ENCODE results near the gene IQGAP1. TPM values are rescaled to one million over a fixed set of nuclear protein-coding genes. Genes with fewer than 3 reads are reported as not detected.

IQGAP1 gene
- total RNA-seq, 1 experiment from 2014 or later = 113 TPM

DNA sequence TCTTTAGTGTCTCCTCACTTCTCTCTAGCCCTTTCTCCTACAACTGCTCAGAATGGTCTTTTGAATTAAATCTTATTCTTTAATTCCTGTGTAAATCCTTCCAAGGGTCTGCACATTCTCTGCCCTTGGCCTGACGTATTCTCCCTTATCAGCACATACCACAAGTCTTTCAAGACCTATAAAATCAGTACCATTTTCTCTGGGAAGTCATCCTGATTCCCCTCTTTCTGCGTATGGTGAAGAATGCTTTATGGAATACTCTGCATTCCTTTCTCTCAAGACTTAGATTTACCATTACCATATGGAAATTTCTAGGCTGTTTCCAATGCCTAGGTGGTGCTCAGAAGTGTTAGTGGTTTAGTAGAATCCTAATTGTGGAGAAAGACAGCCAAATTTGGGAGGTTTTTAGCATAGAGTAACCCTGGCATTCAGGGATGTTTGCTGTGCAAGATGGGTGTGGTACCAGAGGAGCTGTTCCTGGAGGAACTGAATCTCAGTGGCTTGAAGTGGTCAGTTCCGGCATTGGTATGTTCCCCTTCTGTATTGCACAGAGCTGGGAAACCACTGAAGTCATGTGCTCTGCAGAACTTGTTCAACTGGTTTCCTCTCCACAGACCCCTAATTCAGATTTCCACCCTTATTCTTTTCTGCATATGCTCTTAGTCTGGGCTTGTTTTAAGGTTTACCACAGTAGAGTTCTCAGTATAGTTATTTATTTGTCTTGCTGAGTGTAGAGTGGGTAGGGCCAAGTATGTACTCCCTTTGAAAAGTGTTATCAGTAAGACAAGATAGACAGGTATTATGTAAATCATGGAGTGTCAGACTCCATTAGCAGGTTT lies 24.5 kb downstream of the IQGAP1 start (continued):
- TF ChIP-seq, protein P1, sequence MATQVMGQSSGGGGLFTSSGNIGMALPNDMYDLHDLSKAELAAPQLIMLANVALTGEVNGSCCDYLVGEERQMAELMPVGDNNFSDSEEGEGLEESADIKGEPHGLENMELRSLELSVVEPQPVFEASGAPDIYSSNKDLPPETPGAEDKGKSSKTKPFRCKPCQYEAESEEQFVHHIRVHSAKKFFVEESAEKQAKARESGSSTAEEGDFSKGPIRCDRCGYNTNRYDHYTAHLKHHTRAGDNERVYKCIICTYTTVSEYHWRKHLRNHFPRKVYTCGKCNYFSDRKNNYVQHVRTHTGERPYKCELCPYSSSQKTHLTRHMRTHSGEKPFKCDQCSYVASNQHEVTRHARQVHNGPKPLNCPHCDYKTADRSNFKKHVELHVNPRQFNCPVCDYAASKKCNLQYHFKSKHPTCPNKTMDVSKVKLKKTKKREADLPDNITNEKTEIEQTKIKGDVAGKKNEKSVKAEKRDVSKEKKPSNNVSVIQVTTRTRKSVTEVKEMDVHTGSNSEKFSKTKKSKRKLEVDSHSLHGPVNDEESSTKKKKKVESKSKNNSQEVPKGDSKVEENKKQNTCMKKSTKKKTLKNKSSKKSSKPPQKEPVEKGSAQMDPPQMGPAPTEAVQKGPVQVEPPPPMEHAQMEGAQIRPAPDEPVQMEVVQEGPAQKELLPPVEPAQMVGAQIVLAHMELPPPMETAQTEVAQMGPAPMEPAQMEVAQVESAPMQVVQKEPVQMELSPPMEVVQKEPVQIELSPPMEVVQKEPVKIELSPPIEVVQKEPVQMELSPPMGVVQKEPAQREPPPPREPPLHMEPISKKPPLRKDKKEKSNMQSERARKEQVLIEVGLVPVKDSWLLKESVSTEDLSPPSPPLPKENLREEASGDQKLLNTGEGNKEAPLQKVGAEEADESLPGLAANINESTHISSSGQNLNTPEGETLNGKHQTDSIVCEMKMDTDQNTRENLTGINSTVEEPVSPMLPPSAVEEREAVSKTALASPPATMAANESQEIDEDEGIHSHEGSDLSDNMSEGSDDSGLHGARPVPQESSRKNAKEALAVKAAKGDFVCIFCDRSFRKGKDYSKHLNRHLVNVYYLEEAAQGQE (IDR thresholded peaks at IDR 0.05; ENCODE audit: low read depth) = no peak

DNA sequence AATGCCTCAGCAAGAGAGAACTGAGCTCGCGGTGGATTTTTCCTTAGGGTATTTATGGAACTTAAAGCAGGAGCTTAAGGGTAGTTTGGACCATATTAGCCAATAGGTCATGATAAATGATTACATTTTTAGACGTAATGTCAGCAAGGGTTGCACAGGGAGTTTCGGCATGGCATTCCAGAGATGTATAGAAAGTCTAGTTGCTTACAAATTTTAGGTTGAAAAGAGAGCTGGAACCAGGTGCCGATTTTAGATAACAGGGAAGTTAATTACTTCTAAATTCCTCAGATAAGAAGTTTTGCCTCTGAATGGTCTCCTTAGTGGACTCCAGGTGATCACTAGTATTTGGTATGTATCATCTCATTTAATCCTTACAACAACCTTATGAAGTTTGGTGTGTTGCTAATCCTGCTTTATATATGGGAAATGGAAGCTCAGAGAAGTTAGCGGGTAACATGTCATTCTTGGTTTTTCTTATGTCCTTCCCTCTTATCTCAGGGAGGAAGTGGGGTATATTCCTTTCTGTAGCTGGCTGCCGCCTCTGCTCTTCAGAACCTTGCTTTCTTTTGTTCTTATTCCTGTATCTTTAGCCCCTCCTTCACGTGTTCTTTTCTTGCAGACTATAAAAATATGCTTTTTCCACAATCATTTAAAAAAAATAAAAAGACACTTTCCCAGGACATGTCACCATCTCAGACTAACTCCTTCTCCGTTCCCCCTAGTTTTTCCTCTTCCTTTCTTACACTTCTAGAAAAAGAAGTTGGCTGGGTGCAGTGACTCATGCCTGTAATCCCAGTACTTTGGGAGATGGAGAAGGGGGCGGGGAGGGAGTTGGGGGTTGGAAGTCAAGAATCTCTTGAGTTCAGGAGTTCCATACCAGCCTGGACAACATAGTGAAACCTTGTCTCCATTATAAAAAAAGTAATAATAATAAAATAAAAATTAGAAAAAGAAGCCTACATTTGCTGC lies 25.7 kb downstream of the IQGAP1 start:
- RAD21 ChIA-PET (ENCODE audit: low non-redundant PET in 1 of 2, low total read pairs in 2 of 2, uncharacterized antibody in 2 of 2, unreplicated experiment in 2 of 2) = interaction anchor here in 1 of 2 experiments (1.1 kb wide), 1 partner anchor 26 kb away, joined by 4 read pairs; the partner anchor contains the start of gene IQGAP1
- peak overlapping the region; percentile 55 for H3K27ac ChIP-seq (ENCODE audit: low read depth, low read length)
- no peaks in the 10 kb centered on the region for H3K9me2 ChIP-seq (ENCODE audit: insufficient read depth)
- H3K4me1 ChIP-seq (ENCODE audit: control insufficient read depth in 1 of 2, insufficient read depth in 2 of 2, low read length in 2 of 2) = peaks cover 46 to 59% of the 10 kb centered on the region in 2 experiments
- intact Hi-C loops (cut with micrococcal nuclease) = no loop called here
- TF ChIP-seq JUND (IDR thresholded peaks at IDR 0.05) (peak; percentile 51; the same call in 1 of the 2 replicates), TCF7L2 (IDR thresholded peaks at IDR 0.05; ENCODE audit: borderline replicate concordance, extremely low read depth, insufficient read depth, insufficient read length) (no peak), SP1 (IDR thresholded peaks at IDR 0.05; ENCODE audit: low read depth) (peak; percentile 26; the same call in 1 of the 2 replicates), FOSL1 (IDR thresholded peaks at IDR 0.05; ENCODE audit: low read depth) (peak; percentile 48; the same call in 1 of the 2 replicates)
- ATAC-seq (peak; percentile 28), DNase-seq (ENCODE audit: low read depth, low spot score) (no peak)
- peak overlapping the region; percentile 3 to 19; a peak in 1 of 4 replicates for H3K4me3 ChIP-seq (replicated peaks in 1 of 2; ENCODE audit: low read depth in 1 of 2, low read length in 2 of 2)
- no peaks in the 10 kb centered on the region for H3K9me3 ChIP-seq (ENCODE audit: control insufficient read depth in 1 of 2, insufficient read depth in 1 of 2, low read depth in 1 of 2, low read length in 2 of 2)
- no peaks in the 10 kb centered on the region for H4K20me1 ChIP-seq (ENCODE audit: insufficient read depth)
- no peaks in the 10 kb centered on the region for H3K27me3 ChIP-seq (ENCODE audit: insufficient read depth, low read length)
- H3K79me2 ChIP-seq (ENCODE audit: insufficient read depth, low read length) = peaks cover 72% of the 10 kb centered on the region
- CTCF ChIA-PET = no interaction called here
- no TSS peak for BruUV-seq (replicated peaks)
- no peak overlapping the region for H2AFZ ChIP-seq (ENCODE audit: low read depth, low read length, poor library complexity, severe bottlenecking)
- POLR2A ChIA-PET = interaction anchor here (1.1 to 2.8 kb wide), 2 partner anchors 11 to 26 kb away, joined by 3 to 7 read pairs; partner anchors contain the start of gene IQGAP1
- H3K4me2 ChIP-seq (ENCODE audit: low read length) = peak overlapping the region; percentile 85
- H3K9ac ChIP-seq (ENCODE audit: low read length) = peak overlapping the region; percentile 46
- H3K36me3 ChIP-seq (ENCODE audit: control insufficient read depth in 1 of 2, insufficient read depth in 2 of 2, low read length in 2 of 2) = no peaks in the 10 kb centered on the region
